Prostate gland (tissue), 2 donors: ENCODE data around the gene CCDC80. TPM values are rescaled to one million over a fixed set of nuclear protein-coding genes. Genes with fewer than 3 reads are reported as not detected.

ENCODE experiments used
- DNase-seq: peaks from one replicate; pipeline ENCODE4 v3.0.0-alpha.2; 2019; ENCODE audit warnings: low spot score
- H3K27ac ChIP-seq, 2 donors: fragments of 200-600 bp; sonication (generic); 2 replicates each; pipeline ENCODE4 v1.5.1; 2017 to 2019
- H3K27me3 ChIP-seq: fragments of 200-600 bp; sonication (generic); replicated peaks from 2 replicates; pipeline ENCODE4 v1.5.1; 2019; ENCODE audit not compliant: insufficient read depth
- H3K36me3 ChIP-seq, 2 donors: fragments of 200-600 bp; sonication (generic); 1 replicate in 1 of 2; 2 replicates in 1 of 2; pipeline versions ENCODE4 v1.5.1 to v1.8.1; 2017 to 2019
- H3K4me1 ChIP-seq: fragments of 200-600 bp; sonication (generic); replicated peaks from 2 replicates; pipeline ENCODE4 v1.5.1; 2019
- H3K4me3 ChIP-seq, 2 donors: fragments of 200-600 bp; sonication (generic); 2 replicates each; pipeline ENCODE4 v1.5.1; 2017 to 2019
- H3K9me3 ChIP-seq: fragments of 200-600 bp; sonication (generic); 2 replicates; pipeline ENCODE4 v1.5.1; 2017
- POLR2A ChIP-seq: fragments of 450-650 bp; IDR thresholded peaks from one replicate; pipeline ENCODE4 v1.6.1; 2016; ENCODE audit warnings: antibody characterized with exemption, mild to moderate bottlenecking
- POLR2AphosphoS5 ChIP-seq: sonication (generic); formaldehyde crosslinking; IDR thresholded peaks from one replicate; pipeline ENCODE4 v1.6.1; 2017; ENCODE audit warnings: antibody characterized with exemption
- WGBS: methylation state at CpG from one replicate; pipeline ENCODE4 v1.1.5; 2018; 5-methylcytosine and 5-hydroxymethylcytosine counted together
- intact Hi-C: fragments of 100-400 bp; cut with DNase I; formaldehyde crosslinking; loops from one replicate; pipeline ENCODE4 v1.14.2; 2022
- total RNA-seq, 2 donors: library from RNA; depleted of rRNA; stranded (reverse); fragments of >200 nt; gene quantifications; one replicate each; pipeline ENCODE4 v1.1.0, GENCODE V29; 2016
- TF ChIP-seq, protein P1 (sequence below), 4 experiments: fragments of 200-600 bp in 2 of 4; fragments of 450-650 bp in 2 of 4; sonication (generic) in 2 of 4; IDR thresholded peaks; 1 replicate in 3 of 4; 2 replicates in 1 of 4; pipeline ENCODE4 v1.5.1; 2016 to 2019; ENCODE audit warnings: antibody characterized with exemption in 4 of 4, mild to moderate bottlenecking in 2 of 4, moderate library complexity in 2 of 4

Gene CCDC80
- total RNA-seq, 2 donors from 2014 or later = 2.7 to 18.4 TPM

DNA sequence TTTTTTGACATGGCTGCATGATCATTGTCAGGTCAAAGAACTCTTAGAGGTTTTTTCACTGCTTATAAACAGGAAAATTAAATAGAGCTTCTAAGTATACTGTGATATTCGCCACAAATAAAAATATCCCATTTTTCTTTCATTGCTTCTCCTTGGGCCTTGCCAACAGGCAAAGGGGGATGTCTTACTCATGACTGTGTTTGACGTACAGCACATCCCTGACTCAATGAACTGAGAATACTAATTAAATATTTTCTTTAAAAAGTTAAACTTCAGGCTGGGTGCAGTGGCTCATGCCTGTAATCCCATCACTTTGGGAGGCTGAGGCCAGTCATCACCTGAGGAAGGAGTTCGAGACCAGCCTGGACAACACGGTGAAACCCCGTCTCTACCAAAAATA lies 41.4 kb upstream of the CCDC80 start:
- 86% methylated on average over 5 of the region's 5 CpGs for WGBS
- no peak for DNase-seq
- intact Hi-C loops = no loop called here

DNA sequence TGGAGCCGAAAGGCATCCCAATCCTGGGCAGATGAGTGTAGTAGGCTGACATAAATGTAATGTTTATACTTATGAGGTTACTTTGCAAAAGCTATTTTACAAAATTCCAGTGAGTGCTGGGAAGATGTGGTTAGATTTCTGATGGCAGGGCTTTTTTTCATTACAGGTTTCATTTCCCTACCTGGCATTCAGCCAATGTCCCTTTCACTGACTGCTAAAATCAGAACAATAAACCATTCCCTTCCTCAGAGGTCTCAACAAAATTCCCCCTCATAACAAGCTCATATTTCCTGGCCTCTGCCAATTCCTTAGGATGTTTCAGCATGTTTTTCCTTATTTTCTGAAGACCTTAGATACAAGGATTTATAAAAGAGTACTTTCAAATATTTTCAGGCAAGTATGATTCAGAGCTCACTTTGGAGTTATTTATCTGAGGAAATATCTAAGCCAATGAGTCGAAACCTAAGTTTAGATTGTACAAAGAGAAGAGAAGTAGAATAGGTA lies 40.9 kb upstream of the CCDC80 start:
- Histone ChIP-seq H3K27ac (no peak overlapping the region), H3K4me3 (no peak overlapping the region), H3K4me1 (no peaks in the 10 kb centered on the region), H3K9me3 (no peaks in the 10 kb centered on the region), H3K27me3 (no peaks in the 10 kb centered on the region), H3K36me3 (no peaks in the 10 kb centered on the region)
- TF ChIP-seq POLR2AphosphoS5 (no peak), POLR2A (no peak)
- TF ChIP-seq, protein P1, sequence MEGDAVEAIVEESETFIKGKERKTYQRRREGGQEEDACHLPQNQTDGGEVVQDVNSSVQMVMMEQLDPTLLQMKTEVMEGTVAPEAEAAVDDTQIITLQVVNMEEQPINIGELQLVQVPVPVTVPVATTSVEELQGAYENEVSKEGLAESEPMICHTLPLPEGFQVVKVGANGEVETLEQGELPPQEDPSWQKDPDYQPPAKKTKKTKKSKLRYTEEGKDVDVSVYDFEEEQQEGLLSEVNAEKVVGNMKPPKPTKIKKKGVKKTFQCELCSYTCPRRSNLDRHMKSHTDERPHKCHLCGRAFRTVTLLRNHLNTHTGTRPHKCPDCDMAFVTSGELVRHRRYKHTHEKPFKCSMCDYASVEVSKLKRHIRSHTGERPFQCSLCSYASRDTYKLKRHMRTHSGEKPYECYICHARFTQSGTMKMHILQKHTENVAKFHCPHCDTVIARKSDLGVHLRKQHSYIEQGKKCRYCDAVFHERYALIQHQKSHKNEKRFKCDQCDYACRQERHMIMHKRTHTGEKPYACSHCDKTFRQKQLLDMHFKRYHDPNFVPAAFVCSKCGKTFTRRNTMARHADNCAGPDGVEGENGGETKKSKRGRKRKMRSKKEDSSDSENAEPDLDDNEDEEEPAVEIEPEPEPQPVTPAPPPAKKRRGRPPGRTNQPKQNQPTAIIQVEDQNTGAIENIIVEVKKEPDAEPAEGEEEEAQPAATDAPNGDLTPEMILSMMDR (IDR thresholded peaks at IDR 0.05) = no peak
- WGBS = 46% methylated on average over 2 of the region's 2 CpGs
- DNase-seq = no peak
- intact Hi-C loops = no loop called here

More for the DNA sequence above, 41.4 kb upstream of the CCDC80 start:
- H3K36me3 ChIP-seq = no peaks in the 10 kb centered on the region
- H3K27ac ChIP-seq = no peak overlapping the region
- no peak for TF ChIP-seq POLR2AphosphoS5
- TF ChIP-seq, protein P1 (IDR thresholded peaks at IDR 0.05) = no peak
- TF ChIP-seq POLR2A = no peak
- no peaks in the 10 kb centered on the region for H3K27me3 ChIP-seq
- H3K4me3 ChIP-seq = no peak overlapping the region
- H3K9me3 ChIP-seq = no peaks in the 10 kb centered on the region
- H3K4me1 ChIP-seq = no peaks in the 10 kb centered on the region

DNA sequence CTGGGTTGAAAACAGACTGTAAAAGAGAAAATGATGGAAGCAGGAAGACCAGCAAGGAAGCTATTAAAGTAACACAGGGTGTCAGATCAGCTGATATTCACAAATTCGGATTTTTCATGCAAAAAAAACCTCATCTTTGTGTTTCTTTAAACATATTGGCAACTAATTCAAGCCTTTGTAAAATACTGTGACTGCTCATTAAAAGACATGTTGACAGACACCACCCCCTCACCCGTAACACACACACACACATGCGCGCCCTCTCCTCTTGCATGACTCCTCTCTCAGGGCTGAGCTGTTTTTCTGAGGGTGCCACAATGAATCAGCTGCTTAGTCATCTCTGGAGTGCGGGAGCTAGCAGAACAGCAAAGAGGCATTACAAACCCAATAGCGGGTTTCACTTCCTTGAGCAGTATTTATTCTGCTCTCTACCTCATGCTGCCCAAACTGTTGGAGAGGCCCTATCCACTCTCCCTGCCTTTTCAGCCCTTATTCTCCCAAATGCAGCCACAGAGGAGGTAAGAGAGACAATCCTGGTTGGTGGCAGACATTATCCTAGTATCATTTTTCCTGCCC lies 35.8 kb upstream of the CCDC80 start:
- Histone ChIP-seq H3K36me3 (no peaks in the 10 kb centered on the region), H3K9me3 (no peaks in the 10 kb centered on the region), H3K4me3 (no peak overlapping the region), H3K27ac (no peak overlapping the region), H3K4me1 (no peaks in the 10 kb centered on the region), H3K27me3 (no peaks in the 10 kb centered on the region)
- TF ChIP-seq, protein P1 (IDR thresholded peaks at IDR 0.05) = no peak
- TF ChIP-seq POLR2AphosphoS5 = no peak
- TF ChIP-seq POLR2A = no peak
- no peak for DNase-seq
- intact Hi-C loops = no loop called here
- 22% methylated on average over 6 of the region's 6 CpGs for WGBS

DNA sequence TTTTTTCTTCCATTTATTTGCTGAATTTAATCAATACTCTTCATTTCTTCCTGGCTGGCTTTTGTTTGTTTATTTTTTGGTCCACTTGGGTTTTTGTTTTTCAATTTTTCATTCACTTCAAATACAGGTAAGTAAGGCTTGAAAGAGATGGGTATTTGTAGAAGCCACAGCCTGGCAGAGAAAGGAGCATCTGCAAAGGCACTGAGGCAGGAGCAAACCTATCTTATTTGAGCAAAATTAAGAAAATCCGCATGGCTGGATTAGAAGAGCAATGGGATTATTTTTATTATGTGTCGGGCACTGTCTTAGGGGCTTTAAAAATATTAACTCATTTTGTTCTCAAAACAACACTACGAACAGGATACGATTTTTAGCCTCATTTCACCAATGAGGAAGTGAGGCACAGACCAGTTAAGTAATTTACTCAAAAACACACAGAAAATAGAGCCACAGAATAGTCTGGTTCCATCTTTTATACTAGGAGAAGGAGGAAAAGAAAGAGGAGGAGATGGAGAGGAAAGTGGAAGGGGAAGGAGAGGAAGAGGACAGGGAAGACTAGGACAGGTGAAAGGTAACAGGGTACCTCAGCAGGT lies 35.1 kb upstream of the CCDC80 start:
- Histone ChIP-seq H3K27ac (no peak overlapping the region), H3K27me3 (no peaks in the 10 kb centered on the region), H3K36me3 (no peaks in the 10 kb centered on the region), H3K9me3 (no peaks in the 10 kb centered on the region), H3K4me1 (no peaks in the 10 kb centered on the region), H3K4me3 (no peak overlapping the region)
- TF ChIP-seq, protein P1 (IDR thresholded peaks at IDR 0.05) = no peak
- TF ChIP-seq POLR2A (no peak), POLR2AphosphoS5 (no peak)
- DNase-seq = no peak
- WGBS = 89% methylated on average over 4 of the region's 4 CpGs
- intact Hi-C loops = no loop called here

DNA sequence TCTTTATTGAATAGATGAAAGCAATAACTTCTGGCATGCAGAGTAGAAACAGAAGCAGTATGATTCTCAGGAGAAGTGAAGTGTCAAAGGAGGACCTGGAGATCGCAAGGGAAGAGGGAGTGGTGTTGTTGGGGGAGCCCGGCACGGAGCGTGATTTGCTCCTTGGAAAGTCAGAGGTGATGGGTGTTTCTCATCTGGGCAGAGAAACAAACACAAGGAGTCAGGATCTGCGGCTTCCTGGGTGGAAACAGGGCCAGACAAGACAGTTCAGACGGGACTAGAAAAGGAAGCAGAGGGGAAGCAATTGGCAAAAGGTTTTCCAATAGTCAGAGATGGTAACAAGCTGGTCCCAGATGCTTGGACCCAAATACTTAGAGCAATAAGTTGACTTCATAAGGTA lies 34.4 kb upstream of the CCDC80 start:
- H3K4me3 ChIP-seq = no peak overlapping the region
- no peaks in the 10 kb centered on the region for H3K9me3 ChIP-seq
- 65% methylated on average over 6 of the region's 6 CpGs for WGBS
- H3K27me3 ChIP-seq = no peaks in the 10 kb centered on the region
- H3K4me1 ChIP-seq = no peaks in the 10 kb centered on the region
- DNase-seq = no peak
- H3K27ac ChIP-seq = no peak overlapping the region
- TF ChIP-seq, protein P1 (IDR thresholded peaks at IDR 0.05) = no peak
- TF ChIP-seq POLR2AphosphoS5 (no peak), POLR2A (no peak)
- H3K36me3 ChIP-seq = no peaks in the 10 kb centered on the region
- intact Hi-C loops = no loop called here
